Mammary epithelial cell (primary cell): ENCODE results near the gene SNRNP35.

Source experiments
- CTCF ChIP-seq, 2 donors: IDR thresholded peaks in 1 of 2; conservative IDR thresholded peaks in 1 of 2; 2 replicates each; pipeline ENCODE4 v1.5.1; 2011 to 2012; ENCODE audit warnings: inconsistent platforms in 2 of 2, low read length in 2 of 2, mild to moderate bottlenecking in 2 of 2, control low read depth in 1 of 2, low read depth in 1 of 2; ENCODE audit not compliant: insufficient read depth in 1 of 2; ENCODE audit errors: extremely low read depth in 1 of 2
- EZH2 ChIP-seq: IDR thresholded peaks from 2 replicates; pipeline ENCODE4 v1.6.1; 2012; ENCODE audit warnings: low read length, inconsistent platforms, borderline replicate concordance

GRCh38 chr12:123490089-123490488, 32.1 kb downstream of the SNRNP35 start:
- TF ChIP-seq CTCF (conservative IDR thresholded peaks at IDR 0.05 in 1 of 2, IDR thresholded peaks at IDR 0.05 in 1 of 2; ENCODE audit: extremely low read depth in 1 of 2, insufficient read depth in 1 of 2, low read depth in 1 of 2, low read length in 2 of 2), result no peak
- no peak for TF ChIP-seq EZH2
